ENCODE results near the gene ROBO4. TPM values are rescaled to one million over a fixed set of nuclear protein-coding genes. Genes with fewer than 3 reads are reported as not detected.

The ROBO4 gene
- total RNA-seq, 4 donors from 2014 or later: 11.2 to 96.6 (median 46.6) TPM

DNA sequence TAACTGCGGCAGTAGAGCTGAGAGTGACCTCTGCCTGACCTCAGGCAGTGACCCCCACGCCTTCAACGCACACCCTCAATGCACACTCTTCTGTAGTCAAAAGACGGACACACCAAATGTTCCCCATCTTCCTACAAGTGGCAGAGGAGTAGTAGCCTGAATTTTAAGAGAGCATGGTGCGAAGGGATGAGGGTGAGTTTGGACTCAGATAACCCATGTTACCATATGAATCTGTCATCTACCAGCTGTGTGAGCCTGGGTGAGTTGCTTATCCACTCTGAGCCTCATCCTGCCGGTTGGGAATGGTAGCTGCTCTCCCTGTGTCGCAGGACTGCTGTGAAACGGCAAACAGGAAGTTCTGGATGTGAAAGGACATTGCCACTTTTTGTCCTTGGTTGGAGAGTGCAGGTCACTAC lies 53.0 kb downstream of the ROBO4 start:
- intact Hi-C loops (cut with DNase I; ENCODE audit: low total_unique reads): no loop called here
- no peak overlapping the region for H3K4me3 ChIP-seq
- H3K36me3 ChIP-seq: no peaks in the 10 kb centered on the region
- no peak for DNase-seq
- TF ChIP-seq POLR2A (IDR thresholded peaks at IDR 0.05): no peak
- TF ChIP-seq, protein P1, sequence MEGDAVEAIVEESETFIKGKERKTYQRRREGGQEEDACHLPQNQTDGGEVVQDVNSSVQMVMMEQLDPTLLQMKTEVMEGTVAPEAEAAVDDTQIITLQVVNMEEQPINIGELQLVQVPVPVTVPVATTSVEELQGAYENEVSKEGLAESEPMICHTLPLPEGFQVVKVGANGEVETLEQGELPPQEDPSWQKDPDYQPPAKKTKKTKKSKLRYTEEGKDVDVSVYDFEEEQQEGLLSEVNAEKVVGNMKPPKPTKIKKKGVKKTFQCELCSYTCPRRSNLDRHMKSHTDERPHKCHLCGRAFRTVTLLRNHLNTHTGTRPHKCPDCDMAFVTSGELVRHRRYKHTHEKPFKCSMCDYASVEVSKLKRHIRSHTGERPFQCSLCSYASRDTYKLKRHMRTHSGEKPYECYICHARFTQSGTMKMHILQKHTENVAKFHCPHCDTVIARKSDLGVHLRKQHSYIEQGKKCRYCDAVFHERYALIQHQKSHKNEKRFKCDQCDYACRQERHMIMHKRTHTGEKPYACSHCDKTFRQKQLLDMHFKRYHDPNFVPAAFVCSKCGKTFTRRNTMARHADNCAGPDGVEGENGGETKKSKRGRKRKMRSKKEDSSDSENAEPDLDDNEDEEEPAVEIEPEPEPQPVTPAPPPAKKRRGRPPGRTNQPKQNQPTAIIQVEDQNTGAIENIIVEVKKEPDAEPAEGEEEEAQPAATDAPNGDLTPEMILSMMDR (IDR thresholded peaks at IDR 0.05): no peak
- H3K9me3 ChIP-seq: no peaks in the 10 kb centered on the region
- H3K4me1 ChIP-seq: peaks cover 0 to 2% of the 10 kb centered on the region in 2 donors
- H3K27ac ChIP-seq: no peak overlapping the region
- peaks cover 17 to 81% of the 10 kb centered on the region in 2 donors for H3K27me3 ChIP-seq

GRCh38 chr11:124843616-124843910 lies 54.1 kb downstream of the ROBO4 start:
- Histone ChIP-seq H3K36me3 (no peaks in the 10 kb centered on the region), H3K27ac (no peak overlapping the region), H3K27me3 (peaks cover 24 to 79% of the 10 kb centered on the region in 2 donors), H3K9me3 (no peaks in the 10 kb centered on the region), H3K4me1 (peaks cover 0 to 8% of the 10 kb centered on the region in 2 donors), H3K4me3 (no peak overlapping the region)
- TF ChIP-seq, protein P1 (IDR thresholded peaks at IDR 0.05): no peak
- TF ChIP-seq POLR2A (IDR thresholded peaks at IDR 0.05): no peak
- intact Hi-C loops (cut with DNase I; ENCODE audit: low total_unique reads): no loop called here
- no peak for DNase-seq

- peaks cover 30 to 70% of the 10 kb centered on the region in 2 donors for H3K27me3 ChIP-seq
- intact Hi-C loops (cut with DNase I; ENCODE audit: low total_unique reads): no loop called here
Observed at GRCh38 chr11:124842305-124842704, 55.4 kb downstream of the ROBO4 start.

DNA sequence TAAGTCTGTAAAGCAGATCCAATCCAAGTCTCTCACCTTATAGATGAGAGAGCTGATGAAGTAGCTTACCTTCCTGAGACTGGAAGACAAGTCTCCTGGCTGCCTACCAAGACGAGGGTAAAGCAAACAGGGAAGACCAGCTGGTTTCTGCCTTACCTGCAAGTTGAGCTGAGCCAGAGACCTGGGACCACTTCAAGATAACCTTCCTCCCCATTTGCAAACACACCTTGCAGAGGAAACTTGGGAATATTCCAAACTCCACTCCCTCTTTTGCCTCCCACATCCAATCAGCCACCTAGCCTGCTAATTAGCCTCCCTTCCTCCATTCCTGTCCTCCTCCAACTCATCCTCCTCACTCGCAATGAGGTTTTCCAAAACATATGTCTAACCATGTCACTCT lies 55.8 kb downstream of the ROBO4 start:
- no peak overlapping the region for H3K27ac ChIP-seq
- H3K4me3 ChIP-seq: no peak overlapping the region
- H3K36me3 ChIP-seq: no peaks in the 10 kb centered on the region
- H3K4me1 ChIP-seq: peaks cover 0 to 8% of the 10 kb centered on the region in 2 donors
- H3K9me3 ChIP-seq: no peaks in the 10 kb centered on the region
- TF ChIP-seq POLR2A (IDR thresholded peaks at IDR 0.05): no peak
- TF ChIP-seq, protein P1 (IDR thresholded peaks at IDR 0.05): no peak
- intact Hi-C loops (cut with DNase I; ENCODE audit: low total_unique reads): no loop called here
- H3K27me3 ChIP-seq: peaks cover 30 to 68% of the 10 kb centered on the region in 2 donors
- no peak for DNase-seq

More at GRCh38 chr11:124842305-124842704, 55.4 kb downstream of the ROBO4 start:
- peaks cover 0 to 8% of the 10 kb centered on the region in 2 donors for H3K4me1 ChIP-seq
- no peak overlapping the region for H3K4me3 ChIP-seq
- TF ChIP-seq POLR2A (IDR thresholded peaks at IDR 0.05): no peak
- TF ChIP-seq, protein P1 (IDR thresholded peaks at IDR 0.05): no peak
- no peaks in the 10 kb centered on the region for H3K36me3 ChIP-seq
- no peak overlapping the region for H3K27ac ChIP-seq
- DNase-seq: no peak
- H3K9me3 ChIP-seq: no peaks in the 10 kb centered on the region

DNA sequence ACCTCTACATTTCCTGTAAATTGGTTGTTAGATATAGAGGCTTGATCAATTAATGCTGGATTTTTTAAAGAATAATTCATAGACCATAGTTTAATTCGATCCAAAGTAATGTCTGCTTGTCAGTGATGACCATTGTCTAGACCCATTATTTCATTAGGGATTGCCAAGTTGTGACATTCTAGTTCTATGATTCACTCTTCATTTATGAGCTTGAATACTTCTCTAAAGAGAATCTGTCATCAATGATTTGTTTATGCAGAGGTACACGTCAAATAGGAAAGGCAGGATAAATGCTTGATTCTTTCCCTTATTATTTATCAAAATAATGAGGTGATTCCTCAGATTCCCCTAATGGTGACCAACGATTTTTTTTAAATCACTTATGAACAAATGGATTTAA lies 56.5 kb downstream of the ROBO4 start:
- no peaks in the 10 kb centered on the region for H3K36me3 ChIP-seq
- intact Hi-C loops (cut with DNase I; ENCODE audit: low total_unique reads): no loop called here
- peaks cover 30 to 61% of the 10 kb centered on the region in 2 donors for H3K27me3 ChIP-seq

More for the DNA sequence above, 56.5 kb downstream of the ROBO4 start:
- Histone ChIP-seq H3K4me3 (no peak overlapping the region), H3K4me1 (peaks cover 0 to 8% of the 10 kb centered on the region in 2 donors), H3K27ac (no peak overlapping the region), H3K9me3 (no peaks in the 10 kb centered on the region)
- no peak for DNase-seq
- TF ChIP-seq POLR2A (IDR thresholded peaks at IDR 0.05): no peak
- TF ChIP-seq, protein P1 (IDR thresholded peaks at IDR 0.05): no peak

Data from uterus (tissue), 4 donors.